HG02588 (cell line): ENCODE results near the gene BRSK1.

ENCODE experiments used
- ATAC-seq: cut with Tn5 transposase; IDR thresholded peaks from one replicate; pipeline ENCODE4 v1.9.1; 2021; ENCODE audit warnings: mild to moderate bottlenecking, moderate library complexity; ENCODE audit not compliant: unreplicated experiment

Gene BRSK1

DNA sequence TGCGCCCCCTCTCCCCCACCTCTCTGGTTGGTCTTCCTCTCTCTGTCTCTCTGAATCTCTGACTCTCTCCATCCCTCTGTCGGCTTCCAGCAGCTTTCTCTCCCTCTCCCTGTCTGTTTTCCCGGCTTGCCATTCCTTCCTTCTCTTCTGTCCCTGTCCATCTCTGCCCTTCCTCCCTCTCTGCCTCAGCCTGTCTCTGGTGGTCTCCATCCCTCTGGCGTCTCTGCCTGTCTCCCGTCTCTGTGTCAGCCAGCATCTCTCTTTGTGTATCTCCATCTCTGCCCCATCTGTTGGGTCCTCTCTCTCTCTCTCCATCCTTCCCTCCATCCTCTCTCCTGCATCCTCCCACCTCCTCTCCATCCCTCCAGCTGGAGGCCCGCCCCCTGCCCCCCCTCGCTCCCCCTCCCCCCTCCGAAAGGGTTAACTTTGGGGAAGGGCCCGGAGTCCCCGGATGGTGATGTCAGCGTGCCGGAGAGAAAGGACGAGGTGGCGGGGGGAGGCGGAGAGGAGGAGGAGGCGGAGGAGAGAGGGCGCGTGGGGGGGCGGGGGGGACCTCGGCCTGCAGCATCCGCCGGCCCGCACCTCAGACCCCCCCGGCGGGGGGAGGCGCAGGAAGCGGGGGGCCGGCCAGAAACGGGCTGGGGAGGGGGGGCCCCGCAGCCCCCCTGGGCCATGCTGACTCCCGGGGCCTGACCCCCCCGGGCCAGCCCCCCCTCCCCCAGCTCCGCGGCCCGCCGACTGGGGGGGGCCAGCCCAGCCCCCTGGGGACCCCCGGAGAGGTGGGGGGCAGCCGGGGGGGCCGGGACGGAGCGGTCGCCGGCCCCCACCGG, at the start of gene BRSK1:
Gene BRSK1 (plus strand): TSS at position 450 of the 830 bp plus-strand sequence. CDS start 446 bp downstream, outside the sequence.
- ATAC-seq, result no peak

DNA sequence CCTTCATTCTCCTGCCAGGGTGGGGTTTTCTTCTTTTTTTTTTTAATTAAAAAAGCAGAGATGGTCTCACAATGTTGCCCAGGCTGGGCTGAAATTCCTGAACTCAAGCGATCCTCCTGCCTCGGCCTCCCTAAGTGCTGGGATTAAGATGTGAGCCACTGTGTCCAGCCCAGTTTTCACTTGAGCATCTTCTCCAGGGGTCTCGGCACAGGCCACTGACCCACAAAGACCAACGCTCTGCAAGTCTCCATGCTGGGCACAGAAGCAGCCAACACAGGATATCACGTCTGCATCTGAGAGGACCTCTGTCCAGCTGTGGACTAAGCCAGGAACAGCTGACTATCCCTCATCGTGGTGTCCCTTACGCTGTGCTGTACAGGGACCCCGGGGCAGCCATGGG, 45.8 kb upstream of the BRSK1 start:
- no peak for ATAC-seq

DNA sequence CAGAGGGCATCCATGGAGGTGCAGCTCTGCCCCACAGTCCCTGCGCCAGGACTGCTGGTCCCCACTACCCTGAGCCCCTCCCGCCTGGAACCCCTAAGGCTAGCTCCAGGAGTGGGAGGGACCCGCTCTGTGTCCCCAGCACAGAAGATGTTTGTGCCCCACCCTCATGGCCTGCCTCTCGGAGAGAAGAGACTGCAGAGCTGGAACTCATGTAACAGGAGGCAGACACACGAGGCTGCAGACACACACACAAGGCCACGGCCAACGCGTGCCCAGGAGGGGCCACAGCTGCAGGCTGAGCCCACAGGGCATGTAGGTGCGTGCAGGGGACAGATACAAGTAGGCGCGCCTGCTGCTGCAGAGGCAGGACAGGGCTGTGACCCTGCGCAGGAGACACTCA, 44.8 kb upstream of the BRSK1 start:
- no peak for ATAC-seq

DNA sequence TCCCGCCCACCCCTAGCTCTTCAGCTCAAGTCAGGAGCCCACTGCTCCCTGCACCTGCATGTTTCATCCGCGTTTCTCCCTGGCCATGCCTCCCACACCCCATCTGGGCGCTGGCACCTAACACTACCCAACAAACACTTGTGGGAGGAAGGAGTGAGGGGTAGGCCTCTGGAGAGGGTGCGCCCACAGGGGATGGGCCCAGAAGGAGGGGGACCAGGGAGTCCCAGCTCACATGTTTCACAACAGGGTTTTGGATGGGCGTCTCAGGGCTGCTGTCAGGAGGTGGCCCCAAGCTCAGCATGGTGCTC, 43.1 kb upstream of the BRSK1 start:
- no peak for ATAC-seq

DNA sequence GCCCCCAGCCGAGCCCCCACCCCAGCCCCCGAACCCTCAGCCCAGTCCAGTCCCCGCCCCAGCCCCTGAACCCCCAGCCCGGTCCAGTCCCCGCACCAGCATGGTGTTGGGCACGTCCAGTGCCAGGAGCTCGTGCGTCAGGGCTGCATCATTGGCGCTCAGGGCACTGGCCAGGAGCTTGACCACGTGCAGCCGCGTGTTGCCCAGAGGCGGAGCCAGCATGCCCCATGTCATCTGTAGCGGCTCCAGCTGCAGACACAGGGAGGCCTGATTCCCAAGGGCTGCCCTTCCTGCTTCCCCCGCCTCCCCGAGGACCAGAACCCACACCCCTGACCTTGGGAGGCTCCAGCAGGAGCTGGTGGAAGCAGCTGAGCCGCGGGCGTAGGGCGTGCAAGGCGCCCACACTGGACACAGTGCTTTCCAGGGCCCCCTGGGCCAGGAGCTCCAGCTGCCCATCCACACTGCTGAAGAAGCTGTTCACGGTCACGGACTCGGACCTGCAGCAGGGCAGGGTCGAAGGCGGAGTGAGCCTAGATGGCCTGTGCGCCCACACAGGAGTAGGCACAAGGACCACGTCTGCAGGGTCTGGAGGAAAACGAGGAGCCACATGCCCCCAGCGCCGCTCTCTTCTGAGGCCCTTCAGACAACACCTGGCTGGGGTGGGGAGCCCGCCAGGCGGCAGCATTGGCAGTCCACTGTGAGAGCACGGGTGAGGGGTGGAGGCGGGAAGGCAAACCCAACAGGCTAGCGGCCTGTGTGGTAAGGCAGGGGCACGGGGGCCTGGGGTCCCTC, 42.5 kb upstream of the BRSK1 start:
- ATAC-seq, result no peak

DNA sequence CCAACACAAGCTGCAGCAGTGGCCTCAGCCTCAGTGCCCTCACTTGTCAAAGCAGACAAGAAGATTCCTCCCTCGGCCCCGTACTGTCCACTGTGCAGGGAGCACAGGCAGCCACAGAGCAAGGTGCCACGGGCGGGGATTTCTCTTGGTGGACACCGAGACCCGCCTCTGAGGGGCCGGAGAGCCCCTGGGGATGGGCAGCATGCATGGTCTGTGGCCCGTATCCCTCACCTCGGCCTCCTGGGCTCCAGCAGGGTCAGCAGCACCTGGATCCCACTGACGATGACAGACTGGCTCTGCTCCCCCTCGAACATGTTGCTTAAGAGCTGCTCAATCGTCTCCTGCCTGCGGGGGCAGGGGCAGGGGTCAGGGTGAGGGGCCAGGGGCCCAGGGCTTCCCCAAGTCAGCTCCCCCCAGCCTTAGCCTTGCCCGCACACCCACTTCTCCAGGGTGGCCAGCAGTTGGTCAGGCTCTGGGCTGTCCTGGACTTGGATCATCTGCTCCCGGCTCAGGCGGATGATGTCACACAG, 41.8 kb upstream of the BRSK1 start:
- no peak for ATAC-seq

DNA sequence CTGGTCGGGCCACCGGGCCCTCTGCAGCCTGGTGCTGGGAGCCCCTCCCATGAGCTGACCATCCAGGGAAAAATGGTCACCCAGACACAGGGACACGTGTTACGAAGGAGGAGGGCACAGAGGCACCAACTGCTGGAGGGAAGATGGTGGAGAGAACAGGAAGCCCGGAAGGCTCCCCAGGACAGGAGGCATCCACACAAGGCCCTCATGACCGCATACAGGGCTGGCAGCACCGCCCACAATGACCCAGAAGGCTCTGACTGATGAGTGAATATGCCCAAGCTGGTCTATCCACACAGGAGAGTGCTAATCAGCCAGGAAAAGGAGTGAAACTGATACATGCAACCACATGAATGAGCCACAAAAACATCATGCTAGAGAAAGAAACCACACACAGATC, 41.3 kb upstream of the BRSK1 start:
- ATAC-seq, result no peak

DNA sequence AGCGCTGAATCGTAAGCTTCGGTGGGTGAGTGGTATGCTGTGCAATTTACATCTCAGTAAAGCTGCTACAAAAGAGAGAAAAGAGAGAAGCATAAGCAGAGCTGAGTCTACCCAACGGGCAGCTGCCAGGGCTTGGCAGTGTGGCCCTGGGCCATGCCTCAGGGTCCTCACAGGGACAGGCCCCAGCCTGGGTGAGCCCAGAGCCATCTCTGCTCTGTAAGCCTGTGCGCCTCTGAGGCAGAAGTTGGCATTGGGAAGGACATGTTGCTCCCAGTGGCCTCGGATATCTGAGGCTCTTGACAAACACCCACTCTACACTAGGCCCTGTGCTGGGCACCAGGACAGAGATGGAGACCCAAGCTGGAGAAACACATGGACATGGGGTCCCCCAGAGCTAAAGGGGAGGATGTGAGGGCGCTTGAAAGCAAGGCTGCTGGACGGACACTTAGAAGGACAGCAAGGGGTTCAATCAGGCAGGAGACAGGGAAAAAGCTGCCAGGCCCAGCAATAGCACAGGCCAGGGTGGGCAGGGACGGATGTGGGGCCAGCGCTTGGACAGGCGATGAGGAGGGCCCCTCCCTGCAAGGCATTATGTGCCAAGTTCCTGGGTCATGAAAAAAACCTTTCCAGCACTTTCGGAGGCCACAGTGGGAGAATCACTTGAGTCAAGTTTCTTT, 39.7 kb upstream of the BRSK1 start:
- ATAC-seq, result no peak

DNA sequence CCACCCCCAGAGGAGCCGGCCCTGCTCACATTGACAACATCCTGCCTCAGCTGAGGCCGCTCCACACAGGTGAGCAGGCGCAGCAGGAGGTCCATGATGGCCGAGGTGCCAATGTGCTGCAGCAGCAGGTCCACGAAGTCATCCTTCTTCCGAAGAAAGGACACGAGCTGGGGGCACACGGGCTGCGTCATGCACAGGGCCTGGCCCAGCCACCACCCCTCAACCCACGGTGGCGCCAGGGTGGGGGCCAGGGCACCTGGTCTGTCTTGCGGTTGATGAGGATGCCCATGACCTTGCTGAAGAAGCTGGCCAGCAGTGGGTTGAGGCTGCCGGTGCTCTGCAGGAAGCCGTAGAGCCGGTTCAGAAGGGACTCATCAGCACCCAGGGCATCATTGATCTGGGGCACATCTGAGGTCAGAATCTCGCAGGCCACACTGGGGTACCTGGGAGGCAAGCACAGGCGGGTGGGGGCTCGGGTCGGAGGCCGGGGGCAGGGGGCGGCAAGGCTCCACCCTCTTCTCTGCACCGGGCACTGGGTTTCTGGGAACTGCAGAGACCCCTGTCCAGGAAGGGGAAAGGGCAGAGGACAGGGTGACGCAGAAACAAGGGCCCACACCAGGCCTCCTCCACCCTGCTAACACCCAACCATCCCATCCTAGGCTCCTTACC, 38.4 kb upstream of the BRSK1 start:
- no peak for ATAC-seq

DNA sequence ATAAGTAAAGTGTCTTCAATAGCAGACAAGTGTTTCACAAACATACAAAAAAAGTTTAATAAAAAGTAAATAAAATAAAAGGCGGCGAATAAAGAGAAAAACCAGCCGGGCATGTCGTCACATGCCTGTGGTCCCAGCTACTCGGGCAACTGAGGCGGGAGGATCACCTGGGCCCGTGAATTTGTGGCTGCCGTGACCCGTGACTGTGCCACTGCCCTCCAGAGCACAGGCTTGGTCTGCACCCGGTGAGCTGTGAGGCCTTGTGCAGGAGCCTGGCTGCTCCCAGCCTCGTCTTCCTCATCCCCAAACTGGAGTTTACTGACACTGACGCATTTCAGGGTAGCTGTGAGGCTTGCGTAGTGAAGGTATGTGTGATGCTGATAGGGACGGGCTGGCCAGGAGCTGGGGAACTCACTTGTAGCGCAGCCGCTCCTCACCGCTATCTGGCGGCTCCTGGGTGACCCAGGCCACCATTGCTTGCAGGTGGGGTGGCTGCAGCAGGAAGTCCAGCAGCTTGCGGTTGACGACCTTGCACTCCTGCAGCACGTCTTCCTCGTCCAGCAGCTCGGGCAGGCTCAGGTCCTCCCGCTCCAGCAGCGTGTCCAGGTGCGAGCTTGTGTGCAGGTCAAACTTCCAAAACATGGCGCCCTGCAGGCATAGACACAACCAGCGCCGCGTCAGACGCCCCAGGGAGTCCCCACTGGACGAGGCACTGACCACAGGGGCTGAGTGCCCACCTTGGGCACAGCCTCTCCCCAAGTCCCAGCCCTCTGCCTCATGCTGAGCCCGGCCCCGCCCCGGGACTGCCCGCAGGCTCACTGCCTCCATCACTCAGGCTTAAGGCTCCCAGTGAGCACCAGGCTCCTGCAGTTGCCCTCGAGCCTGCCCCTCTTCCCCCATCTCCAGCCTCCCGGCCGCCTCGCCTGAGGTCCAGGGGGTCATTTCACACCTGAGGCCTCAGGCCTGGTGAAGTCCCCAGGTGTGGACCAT, 37.0 kb upstream of the BRSK1 start:
- no peak for ATAC-seq

DNA sequence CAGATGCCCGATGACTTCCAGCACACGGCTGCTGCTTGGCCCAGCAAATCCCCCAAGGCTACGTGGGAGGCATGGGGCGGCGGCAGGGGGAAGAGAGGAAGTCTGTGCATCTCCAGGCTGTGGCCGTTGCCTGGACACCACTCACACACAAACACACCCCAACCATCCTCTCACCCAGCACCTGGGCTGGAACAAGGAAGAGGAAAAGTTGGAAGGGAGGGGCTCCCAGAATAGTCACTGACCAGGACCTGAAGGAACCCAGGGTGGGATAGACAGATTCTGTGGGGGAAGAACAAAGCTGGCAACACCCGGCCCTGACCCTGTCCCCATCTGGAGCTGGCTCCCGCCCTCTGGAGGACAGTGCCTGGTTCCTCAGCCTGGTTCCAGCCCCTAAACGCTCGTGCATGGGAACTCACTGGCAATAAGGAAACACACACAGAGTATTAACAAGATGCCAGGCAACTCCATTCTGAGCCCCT, 36.1 kb upstream of the BRSK1 start:
- ATAC-seq, result no peak

DNA sequence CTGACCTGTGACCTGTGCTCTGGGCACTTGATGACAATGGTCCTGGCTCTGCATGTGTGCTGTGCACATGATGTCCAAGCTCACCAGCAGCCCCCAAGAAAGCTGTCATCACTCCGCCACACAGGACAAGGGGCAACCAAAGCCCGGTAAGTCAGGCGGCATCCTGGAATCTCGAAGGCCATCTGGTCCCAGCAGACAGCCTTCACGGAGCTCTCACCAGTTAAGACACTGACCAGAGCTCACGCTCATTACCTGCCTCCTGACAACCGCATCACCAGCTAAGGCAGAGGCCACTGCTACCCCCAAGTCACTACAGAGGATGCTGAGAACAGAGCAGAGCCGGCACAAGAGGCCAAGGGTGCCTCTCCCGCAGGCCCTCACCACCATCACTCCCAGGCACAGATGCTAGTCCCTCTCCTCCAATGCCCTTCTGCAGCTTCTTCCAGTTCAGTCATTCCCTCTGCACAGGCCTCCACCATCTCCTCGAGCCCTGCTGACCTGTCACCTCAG, 35.6 kb upstream of the BRSK1 start:
- no peak for ATAC-seq

DNA sequence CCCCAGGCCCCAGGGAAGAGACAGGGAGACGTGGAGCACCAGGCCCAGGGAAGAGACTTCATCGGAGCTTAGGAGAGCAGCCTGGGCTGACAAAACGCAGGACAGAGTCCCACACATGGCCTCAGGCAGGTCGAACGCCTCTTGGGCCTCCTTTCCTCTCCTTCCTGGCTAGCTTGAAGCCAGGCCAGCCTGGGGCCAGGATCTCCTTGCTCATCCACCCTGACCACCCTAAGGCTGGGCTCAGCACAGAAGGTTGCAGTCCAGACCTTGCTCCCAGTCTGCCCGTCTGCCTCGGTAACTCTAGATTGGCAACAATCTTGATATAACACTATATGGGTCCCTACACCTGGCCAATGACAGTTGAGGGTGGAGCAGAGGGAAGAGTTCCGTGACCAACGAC, 35.1 kb upstream of the BRSK1 start:
- no peak for ATAC-seq

DNA sequence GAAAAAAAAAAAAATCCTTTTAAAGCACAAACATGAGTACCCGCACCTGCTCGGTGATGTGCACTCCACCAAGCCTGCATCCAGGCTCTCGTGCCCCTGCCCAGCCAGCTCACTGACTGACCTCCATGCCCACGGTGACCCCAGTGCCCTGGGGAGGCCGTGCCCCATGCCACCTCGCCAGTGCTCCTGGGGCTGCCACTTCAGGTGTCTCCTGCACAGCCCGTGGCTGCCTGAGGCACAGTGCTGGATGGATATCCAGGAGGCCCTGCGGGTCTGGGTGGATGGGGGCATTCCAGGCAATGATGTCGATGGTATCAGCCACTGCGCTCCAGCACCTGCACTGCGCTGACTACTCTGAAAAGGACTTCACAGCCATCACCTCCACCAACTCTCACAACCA, 34.0 kb upstream of the BRSK1 start:
- no peak for ATAC-seq

DNA sequence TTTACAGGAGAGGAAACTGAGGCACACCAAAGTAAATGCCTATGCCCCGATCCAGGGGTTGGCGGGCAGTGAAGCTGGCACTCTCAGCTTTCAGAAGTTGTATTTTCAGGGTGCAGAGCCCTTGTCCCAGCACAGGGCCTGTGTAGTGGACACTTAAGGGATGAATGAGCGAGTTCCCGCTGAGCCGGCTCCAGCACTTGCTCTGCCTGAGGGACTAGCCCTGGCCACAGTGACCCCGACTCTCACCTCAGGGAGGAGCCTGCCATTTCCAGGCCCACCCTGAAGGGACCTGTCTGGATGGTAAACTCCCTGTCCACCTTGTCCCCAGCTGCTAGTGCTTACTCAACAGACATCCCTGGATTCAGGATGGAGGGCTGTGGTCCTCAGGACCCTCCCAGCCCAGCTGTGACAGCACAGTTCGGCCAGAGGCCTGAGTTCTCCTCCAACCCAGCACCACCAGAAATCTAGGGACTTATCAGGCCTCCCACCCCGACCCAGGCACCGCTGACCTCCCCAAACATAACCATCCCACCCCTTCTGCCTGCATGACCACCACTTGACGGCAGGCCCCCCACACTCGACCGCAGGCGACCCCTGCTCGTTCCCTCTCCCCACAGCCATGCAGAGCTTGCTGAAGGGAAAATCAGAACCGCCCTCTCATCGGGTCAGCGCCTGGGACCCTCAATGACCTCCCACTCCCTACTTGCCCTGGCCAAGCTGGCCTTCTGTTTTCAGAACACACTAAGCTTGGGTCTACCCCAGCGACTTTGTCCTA, 33.3 kb upstream of the BRSK1 start:
- no peak for ATAC-seq

DNA sequence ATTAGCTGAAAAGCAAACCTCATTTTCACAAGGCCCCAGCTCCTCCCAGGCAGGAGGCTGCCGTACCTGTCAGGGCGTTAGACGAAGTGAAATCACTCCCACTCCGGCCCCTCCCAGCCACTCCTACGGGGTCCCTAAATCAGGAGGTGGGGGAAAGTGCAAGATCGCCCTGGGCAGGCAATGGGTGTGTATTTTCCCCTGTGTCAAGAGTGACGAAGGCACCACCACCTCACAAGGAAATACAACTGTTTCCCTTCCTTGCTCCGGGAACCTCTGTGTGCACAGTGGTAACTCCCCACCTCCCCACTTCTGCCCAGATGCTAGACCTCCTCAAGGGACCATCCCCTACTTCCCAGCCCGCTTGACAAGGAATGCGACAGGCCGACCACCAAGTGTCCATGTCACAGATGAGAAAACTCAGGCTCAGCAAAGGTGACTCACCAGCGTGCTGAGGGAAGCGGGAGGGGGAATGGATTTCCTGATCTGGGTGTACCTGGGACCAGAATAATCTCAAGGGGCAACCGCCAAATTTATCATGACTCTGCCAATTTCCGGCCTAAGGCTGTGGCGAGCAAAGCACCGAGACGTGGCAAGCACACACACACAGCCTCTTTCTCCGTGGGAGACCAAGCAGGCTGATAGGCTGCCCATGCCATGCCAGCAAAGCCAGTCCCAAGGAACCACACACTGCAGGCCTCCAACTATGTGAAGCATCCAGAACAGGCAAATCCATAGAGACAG, 32.3 kb upstream of the BRSK1 start:
- ATAC-seq, result no peak

DNA sequence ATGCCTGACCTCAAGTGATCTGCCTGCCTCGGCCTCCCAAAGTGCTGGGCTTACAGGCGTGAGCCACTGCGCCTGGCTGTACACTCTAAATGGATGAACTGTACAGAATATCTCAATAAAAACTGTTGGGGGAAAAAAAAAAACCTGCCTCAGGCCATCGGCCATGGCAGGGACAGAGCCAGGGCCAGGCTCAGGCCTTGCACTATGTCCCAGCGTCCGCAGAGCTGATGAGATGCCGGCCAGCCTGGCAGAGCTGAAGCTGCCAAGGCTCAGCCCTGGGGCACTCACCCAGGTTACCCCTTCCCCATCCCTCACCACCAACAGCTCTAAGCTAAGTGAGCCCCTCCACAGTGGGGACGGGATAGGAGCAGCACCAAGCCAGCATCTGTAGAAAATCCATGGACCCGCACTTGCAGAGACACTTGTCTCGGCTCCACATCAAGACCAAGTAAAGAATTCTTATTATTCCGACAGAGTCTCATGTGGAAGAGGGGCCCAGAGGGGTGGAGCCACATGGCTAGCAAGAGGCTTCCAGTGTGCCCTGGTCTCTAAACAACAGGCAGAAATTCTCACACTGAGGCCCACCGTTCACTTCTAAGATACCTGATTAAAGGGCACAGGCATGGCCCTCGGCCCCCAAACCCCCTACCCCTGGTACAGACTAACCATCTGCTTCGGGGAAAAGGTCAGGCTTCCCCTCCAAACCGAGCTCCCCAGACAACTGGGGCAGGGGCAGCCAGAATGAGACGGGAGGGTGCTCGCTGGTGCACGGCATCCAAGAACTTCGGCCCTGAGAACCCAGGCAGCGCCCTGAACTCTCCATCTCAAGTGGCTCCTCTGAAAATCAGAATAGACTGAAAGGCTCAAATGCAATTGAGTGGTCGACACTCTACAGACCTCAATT, 30.8 kb upstream of the BRSK1 start:
- no peak for ATAC-seq
